ENCODE data around the gene BUD23.

- TF ChIP-seq EZH2phosphoT487 (IDR thresholded peaks at IDR 0.05; ENCODE audit: insufficient read depth, low read depth) (no peak), EZH2 (IDR thresholded peaks at IDR 0.05; ENCODE audit: insufficient read depth, poor library complexity, severe bottlenecking) (no peak)
Measured at GRCh38 chr7:73682745-73683055, 697 bp upstream of the BUD23 start.

Data from GM23248 (cell line).